ENCODE measurements around the gene KCND3. TPM values are rescaled to one million over a fixed set of nuclear protein-coding genes. Genes with fewer than 3 reads are reported as not detected.

The KCND3 gene
- polyA plus RNA-seq, 1 donor: 2.5 TPM

- no CpG with 5 or more reads among the region's 11 CpGs for WGBS (ENCODE audit: insufficient coverage, low lambda C conversion rate)
- Histone ChIP-seq H3K36me3 (ENCODE audit: control insufficient read depth, insufficient read depth, low read length) (no peaks in the 10 kb centered on the region), H3K27me3 (ENCODE audit: control insufficient read depth, insufficient read depth, low read length) (peaks cover 3% of the 10 kb centered on the region), H3K4me1 (ENCODE audit: control insufficient read depth, insufficient read depth, low read length) (no peaks in the 10 kb centered on the region), H3K9me3 (ENCODE audit: control insufficient read depth, low read depth, low read length) (no peaks in the 10 kb centered on the region), H3K27ac (ENCODE audit: low read length) (no peak overlapping the region), H3K4me3 (ENCODE audit: low read length) (no peak overlapping the region)
- no peak for DNase-seq
Measured at GRCh38 chr1:111961773-111962565, 27.5 kb downstream of the KCND3 start.

DNA sequence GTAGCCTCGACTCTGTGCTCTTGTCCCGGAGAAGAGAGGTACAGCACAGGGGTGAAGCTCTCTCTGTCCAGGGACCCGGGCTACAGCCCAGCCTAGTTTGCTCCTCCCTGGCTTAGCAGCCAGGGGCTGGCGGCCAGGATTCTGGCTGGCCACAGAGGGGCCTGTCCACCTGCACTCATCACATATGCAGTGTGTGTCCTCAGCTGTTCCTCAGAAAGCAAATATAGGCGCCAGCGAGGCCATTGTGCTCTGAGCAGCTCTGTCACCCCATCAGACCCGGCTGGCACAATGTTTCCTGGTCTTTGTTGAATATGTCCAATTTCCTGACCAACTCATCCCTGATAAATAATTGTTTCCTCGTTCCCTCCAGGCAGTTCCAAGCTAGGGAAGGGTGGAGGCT, 28.5 kb downstream of the KCND3 start:
- Histone ChIP-seq H3K27ac (ENCODE audit: low read length) (no peak overlapping the region), H3K4me3 (ENCODE audit: low read length) (no peak overlapping the region), H3K9me3 (ENCODE audit: control insufficient read depth, low read depth, low read length) (no peaks in the 10 kb centered on the region), H3K4me1 (ENCODE audit: control insufficient read depth, insufficient read depth, low read length) (no peaks in the 10 kb centered on the region), H3K36me3 (ENCODE audit: control insufficient read depth, insufficient read depth, low read length) (no peaks in the 10 kb centered on the region), H3K27me3 (ENCODE audit: control insufficient read depth, insufficient read depth, low read length) (peaks cover 3% of the 10 kb centered on the region)
- 50% methylated on average over 1 of the region's 8 CpGs for WGBS (ENCODE audit: insufficient coverage, low lambda C conversion rate)
- no peak for DNase-seq

- Histone ChIP-seq H3K27ac (ENCODE audit: low read length) (no peak overlapping the region), H3K9me3 (ENCODE audit: control insufficient read depth, low read depth, low read length) (no peaks in the 10 kb centered on the region), H3K27me3 (ENCODE audit: control insufficient read depth, insufficient read depth, low read length) (no peaks in the 10 kb centered on the region), H3K4me1 (ENCODE audit: control insufficient read depth, insufficient read depth, low read length) (no peaks in the 10 kb centered on the region), H3K4me3 (ENCODE audit: low read length) (no peak overlapping the region), H3K36me3 (ENCODE audit: control insufficient read depth, insufficient read depth, low read length) (no peaks in the 10 kb centered on the region)
- no CpG with 5 or more reads among the region's 4 CpGs for WGBS (ENCODE audit: insufficient coverage, low lambda C conversion rate)
- no peak for DNase-seq
Measured at GRCh38 chr1:111959436-111959835, 30.0 kb downstream of the KCND3 start.

- DNase-seq: peak in 1 of 2 donors; percentile 6
- Histone ChIP-seq H3K4me3 (ENCODE audit: low read length) (no peak overlapping the region), H3K27me3 (ENCODE audit: control insufficient read depth, insufficient read depth, low read length) (no peaks in the 10 kb centered on the region), H3K9me3 (ENCODE audit: control insufficient read depth, low read depth, low read length) (no peaks in the 10 kb centered on the region), H3K36me3 (ENCODE audit: control insufficient read depth, insufficient read depth, low read length) (no peaks in the 10 kb centered on the region), H3K27ac (ENCODE audit: low read length) (no peak overlapping the region), H3K4me1 (ENCODE audit: control insufficient read depth, insufficient read depth, low read length) (no peaks in the 10 kb centered on the region)
- WGBS (ENCODE audit: insufficient coverage, low lambda C conversion rate): no CpG with 5 or more reads among the region's 6 CpGs
Measured at GRCh38 chr1:111958851-111959250, 30.6 kb downstream of the KCND3 start.

GRCh38 chr1:111958075-111958474, 31.4 kb downstream of the KCND3 start:
- H3K27me3 ChIP-seq (ENCODE audit: control insufficient read depth, insufficient read depth, low read length): no peaks in the 10 kb centered on the region
- DNase-seq: no peak
- H3K36me3 ChIP-seq (ENCODE audit: control insufficient read depth, insufficient read depth, low read length): no peaks in the 10 kb centered on the region
- H3K9me3 ChIP-seq (ENCODE audit: control insufficient read depth, low read depth, low read length): no peaks in the 10 kb centered on the region
- no peak overlapping the region for H3K27ac ChIP-seq (ENCODE audit: low read length)
- WGBS (ENCODE audit: insufficient coverage, low lambda C conversion rate): no CpG with 5 or more reads among the region's 3 CpGs
- H3K4me3 ChIP-seq (ENCODE audit: low read length): no peak overlapping the region
- no peaks in the 10 kb centered on the region for H3K4me1 ChIP-seq (ENCODE audit: control insufficient read depth, insufficient read depth, low read length)

GRCh38 chr1:111956155-111956771, 33.2 kb downstream of the KCND3 start:
- H3K36me3 ChIP-seq (ENCODE audit: control insufficient read depth, insufficient read depth, low read length): no peaks in the 10 kb centered on the region
- no peaks in the 10 kb centered on the region for H3K27me3 ChIP-seq (ENCODE audit: control insufficient read depth, insufficient read depth, low read length)
- H3K27ac ChIP-seq (ENCODE audit: low read length): no peak overlapping the region
- no CpG with 5 or more reads among the region's 13 CpGs for WGBS (ENCODE audit: insufficient coverage, low lambda C conversion rate)
- H3K4me3 ChIP-seq (ENCODE audit: low read length): no peak overlapping the region
- H3K9me3 ChIP-seq (ENCODE audit: control insufficient read depth, low read depth, low read length): no peaks in the 10 kb centered on the region
- peak in 1 of 2 donors; percentile 4 for DNase-seq
- no peaks in the 10 kb centered on the region for H3K4me1 ChIP-seq (ENCODE audit: control insufficient read depth, insufficient read depth, low read length)

DNA sequence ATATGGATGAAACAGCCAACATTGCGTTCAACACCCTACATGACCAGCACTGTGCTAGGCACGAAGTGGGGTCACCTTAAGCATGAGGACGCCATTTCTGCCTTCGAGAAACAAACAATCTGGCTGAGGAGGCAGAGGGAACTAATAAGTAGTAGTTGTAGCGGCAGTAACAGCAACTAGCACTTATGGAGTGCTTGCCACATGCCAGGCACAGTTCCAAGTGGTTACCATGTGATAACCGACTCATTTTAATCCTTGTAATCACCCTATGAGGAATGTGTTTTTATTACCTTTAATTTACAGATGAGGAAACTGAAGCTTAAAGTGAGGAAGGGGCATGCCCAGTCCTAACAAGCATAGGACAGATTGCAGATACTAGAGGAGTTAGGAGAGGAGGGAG, 33.7 kb downstream of the KCND3 start:
- no peak overlapping the region for H3K4me3 ChIP-seq (ENCODE audit: low read length)
- no peaks in the 10 kb centered on the region for H3K27me3 ChIP-seq (ENCODE audit: control insufficient read depth, insufficient read depth, low read length)
- 80% methylated on average over 1 of the region's 6 CpGs for WGBS (ENCODE audit: insufficient coverage, low lambda C conversion rate)
- H3K9me3 ChIP-seq (ENCODE audit: control insufficient read depth, low read depth, low read length): no peaks in the 10 kb centered on the region
- no peak for DNase-seq
- H3K27ac ChIP-seq (ENCODE audit: low read length): no peak overlapping the region
- no peaks in the 10 kb centered on the region for H3K4me1 ChIP-seq (ENCODE audit: control insufficient read depth, insufficient read depth, low read length)
- H3K36me3 ChIP-seq (ENCODE audit: control insufficient read depth, insufficient read depth, low read length): no peaks in the 10 kb centered on the region

DNA sequence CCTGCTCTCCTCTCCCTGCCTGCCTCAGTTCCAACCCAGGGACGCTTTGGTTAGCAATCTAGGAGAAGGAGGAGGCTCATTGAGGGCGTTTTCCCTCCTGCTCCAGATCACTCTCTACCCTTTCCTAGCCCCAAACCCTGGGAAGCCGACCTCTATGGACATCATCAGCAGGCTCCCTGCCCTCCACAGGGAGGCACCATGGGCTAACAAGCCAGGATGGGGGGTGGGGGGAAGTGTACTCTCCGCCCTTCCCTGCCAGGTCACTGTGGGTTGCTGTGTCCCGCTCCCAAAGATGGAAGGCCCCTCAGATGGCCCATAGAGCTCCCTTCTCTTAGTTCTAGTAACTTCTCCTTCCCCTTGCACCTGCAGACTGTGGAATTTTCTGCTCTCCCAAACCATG, 35.7 kb downstream of the KCND3 start:
- no peak for DNase-seq
- H3K27ac ChIP-seq (ENCODE audit: low read length): no peak overlapping the region
- H3K9me3 ChIP-seq (ENCODE audit: control insufficient read depth, low read depth, low read length): no peaks in the 10 kb centered on the region
- H3K36me3 ChIP-seq (ENCODE audit: control insufficient read depth, insufficient read depth, low read length): no peaks in the 10 kb centered on the region
- no peaks in the 10 kb centered on the region for H3K27me3 ChIP-seq (ENCODE audit: control insufficient read depth, insufficient read depth, low read length)
- H3K4me1 ChIP-seq (ENCODE audit: control insufficient read depth, insufficient read depth, low read length): no peaks in the 10 kb centered on the region
- WGBS (ENCODE audit: insufficient coverage, low lambda C conversion rate): no CpG with 5 or more reads among the region's 5 CpGs
- H3K4me3 ChIP-seq (ENCODE audit: low read length): no peak overlapping the region

GRCh38 chr1:111952125-111952657, 37.3 kb downstream of the KCND3 start:
- H3K27ac ChIP-seq (ENCODE audit: low read length): no peak overlapping the region
- no peak for DNase-seq
- no peaks in the 10 kb centered on the region for H3K27me3 ChIP-seq (ENCODE audit: control insufficient read depth, insufficient read depth, low read length)
- H3K36me3 ChIP-seq (ENCODE audit: control insufficient read depth, insufficient read depth, low read length): no peaks in the 10 kb centered on the region
- no peaks in the 10 kb centered on the region for H3K9me3 ChIP-seq (ENCODE audit: control insufficient read depth, low read depth, low read length)
- no peaks in the 10 kb centered on the region for H3K4me1 ChIP-seq (ENCODE audit: control insufficient read depth, insufficient read depth, low read length)
- WGBS (ENCODE audit: insufficient coverage, low lambda C conversion rate): no CpG with 5 or more reads among the region's 4 CpGs
- no peak overlapping the region for H3K4me3 ChIP-seq (ENCODE audit: low read length)

- no peaks in the 10 kb centered on the region for H3K27me3 ChIP-seq (ENCODE audit: control insufficient read depth, insufficient read depth, low read length)
- DNase-seq: no peak
- H3K4me3 ChIP-seq (ENCODE audit: low read length): no peak overlapping the region
- no peak overlapping the region for H3K27ac ChIP-seq (ENCODE audit: low read length)
- no peaks in the 10 kb centered on the region for H3K36me3 ChIP-seq (ENCODE audit: control insufficient read depth, insufficient read depth, low read length)
- no peaks in the 10 kb centered on the region for H3K9me3 ChIP-seq (ENCODE audit: control insufficient read depth, low read depth, low read length)
- no peaks in the 10 kb centered on the region for H3K4me1 ChIP-seq (ENCODE audit: control insufficient read depth, insufficient read depth, low read length)
- WGBS (ENCODE audit: insufficient coverage, low lambda C conversion rate): no CpG with 5 or more reads among the region's 6 CpGs
Measured at GRCh38 chr1:111948209-111949171, 41.0 kb downstream of the KCND3 start.
